Renal cortical epithelial cell (primary cell): Measurements from ENCODE around the gene CCDC86. TPM values are rescaled to one million over a fixed set of nuclear protein-coding genes. Genes with fewer than 3 reads are reported as not detected.
A peak's percentile ranks its signal among the peaks of the same experiment; 100 is the strongest.

ENCODE experiments used
- DNase-seq: peaks from one replicate; pipeline ENCODE4 v3.0.0-alpha.2; 2011; ENCODE audit warnings: low read depth
- total RNA-seq: library from RNA; depleted of rRNA; stranded (reverse); fragments of >200 nt; gene quantifications from 2 replicates; pipeline ENCODE4 v1.2.3, GENCODE V29; 2014

Gene CCDC86
- total RNA-seq, 1 donor from 2014 or later, result 21.2 TPM

- peak; percentile 72 for DNase-seq
Observed at GRCh38 chr11:60831143-60831500, 10.8 kb upstream of the CCDC86 start.

DNA sequence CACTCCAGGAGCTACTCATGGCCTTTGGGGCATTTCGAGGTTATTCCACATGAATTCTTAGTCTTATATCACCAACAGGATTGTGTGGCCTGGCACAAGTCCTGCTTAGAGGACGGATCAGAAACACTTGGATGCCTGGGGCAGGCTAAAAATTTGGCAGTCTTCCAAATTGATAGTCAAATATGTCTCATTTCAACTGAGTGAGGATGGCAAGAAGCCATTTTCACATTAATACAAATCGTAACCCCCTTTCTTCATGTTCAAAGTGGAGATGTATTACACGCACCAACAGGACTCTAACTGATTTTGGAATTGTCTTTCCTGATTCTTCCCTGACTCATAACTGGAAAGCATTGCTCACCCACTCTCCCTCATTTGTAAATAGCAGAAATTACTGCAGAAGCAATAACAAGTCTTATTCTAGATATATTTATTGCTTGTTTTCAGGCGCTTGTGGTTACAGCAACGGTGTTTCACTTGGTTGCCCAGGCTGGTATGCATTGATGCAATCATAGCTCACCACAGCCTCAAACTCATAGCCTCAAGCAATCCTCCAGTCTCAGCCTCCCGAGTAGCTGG lies 10.3 kb upstream of the CCDC86 start:
- DNase-seq, result peak; percentile 85

- DNase-seq, result no peak
Observed at GRCh38 chr11:60834742-60835533, 7.0 kb upstream of the CCDC86 start.

DNA sequence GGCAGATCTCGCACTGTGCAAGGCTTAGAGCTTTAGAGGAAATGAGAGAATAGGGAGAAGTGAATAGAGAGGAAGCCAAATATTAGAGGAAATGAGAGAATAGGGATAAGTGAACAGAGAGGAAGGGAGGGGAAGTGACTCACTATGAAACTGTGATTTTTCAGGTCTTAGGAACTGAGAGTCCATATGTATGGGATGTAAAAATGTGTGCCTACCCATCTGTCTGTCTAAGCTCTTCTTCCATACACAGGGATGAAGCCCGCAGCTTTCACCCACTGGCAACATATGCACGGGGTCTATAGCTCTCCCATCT lies 6.4 kb upstream of the CCDC86 start:
- DNase-seq, result no peak

DNA sequence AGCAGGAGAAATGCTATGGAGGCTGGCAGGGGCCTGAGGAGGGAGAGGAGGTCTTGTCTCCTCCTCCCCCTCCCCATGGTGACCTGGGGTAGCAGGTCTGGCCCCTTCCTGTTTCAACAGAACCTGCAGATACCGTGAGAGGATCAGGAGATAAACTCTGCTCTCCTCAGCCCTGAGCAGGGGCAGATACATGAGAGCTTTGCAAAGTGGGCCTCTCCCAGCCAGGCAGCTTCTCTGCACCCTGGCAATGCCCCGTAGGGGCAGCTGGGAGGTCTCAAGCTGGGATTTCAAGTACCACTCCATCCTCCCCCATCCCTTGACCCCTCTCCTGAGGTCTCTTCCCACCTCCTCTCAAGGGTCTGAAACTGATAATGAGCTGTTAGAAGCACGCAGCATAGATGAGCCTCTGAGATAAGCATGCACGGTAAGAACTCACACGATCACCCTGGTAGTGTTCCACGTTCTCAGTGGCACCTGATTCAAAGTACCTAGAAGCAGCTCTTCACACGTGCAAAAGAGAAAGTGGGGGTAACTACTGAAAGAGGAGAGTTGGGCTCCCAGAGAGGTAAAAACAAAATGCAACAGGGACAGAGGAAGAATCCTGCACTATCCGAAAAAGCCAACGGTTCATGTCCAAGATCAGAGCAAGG lies 4.9 kb upstream of the CCDC86 start:
- no peak for DNase-seq

- no peak for DNase-seq
Observed at GRCh38 chr11:60838132-60838531, 3.8 kb upstream of the CCDC86 start.

DNA sequence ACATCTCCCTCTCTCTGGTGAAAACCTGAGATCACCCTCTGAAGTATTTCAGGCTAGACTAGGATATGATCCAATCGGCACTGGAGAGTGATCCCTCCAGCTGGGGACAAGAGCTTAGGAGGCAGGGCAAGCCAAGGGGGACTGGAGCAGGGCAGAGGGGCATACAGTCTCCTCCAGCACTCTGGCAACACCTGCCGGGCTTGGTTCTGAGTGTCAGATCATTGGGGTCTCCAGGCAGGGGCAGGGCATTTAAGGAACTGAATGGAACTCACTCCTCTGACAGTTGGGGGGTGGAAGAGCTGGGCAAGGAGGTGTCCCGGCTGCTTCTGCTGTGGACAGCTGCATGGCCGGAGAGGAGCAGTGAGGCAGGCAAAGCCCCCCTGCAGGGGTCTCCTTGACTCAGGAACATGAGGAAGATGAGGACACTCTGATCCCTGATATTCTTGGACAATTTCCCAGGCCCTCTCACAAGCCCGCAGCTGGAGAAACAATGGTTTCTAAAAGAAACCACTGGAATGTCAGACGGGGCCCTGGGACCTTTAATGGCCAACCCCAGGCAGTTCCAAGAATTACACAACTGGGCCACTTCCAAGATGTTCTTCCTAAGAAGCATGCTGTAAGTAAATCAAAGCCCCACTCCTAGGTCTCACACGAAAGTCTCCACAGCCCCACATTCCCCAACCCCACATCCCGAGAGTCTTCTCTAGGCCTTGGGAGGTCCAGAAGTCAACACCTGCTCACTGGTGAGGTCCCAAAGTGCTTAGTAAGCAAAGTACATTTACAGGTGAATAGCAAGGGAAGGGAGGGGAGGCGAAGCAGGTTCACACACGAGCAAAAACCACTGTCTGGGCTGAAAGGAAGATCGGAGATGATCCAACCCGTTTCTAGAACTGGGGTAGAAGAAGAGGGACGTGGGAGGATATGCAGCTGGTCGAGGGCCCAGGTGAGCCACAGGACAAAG lies 1.2 kb upstream of the CCDC86 start:
- DNase-seq, result peak; percentile 88

GRCh38 chr11:60842668-60843600 lies 1.0 kb downstream of the CCDC86 start:
- no peak for DNase-seq

DNA sequence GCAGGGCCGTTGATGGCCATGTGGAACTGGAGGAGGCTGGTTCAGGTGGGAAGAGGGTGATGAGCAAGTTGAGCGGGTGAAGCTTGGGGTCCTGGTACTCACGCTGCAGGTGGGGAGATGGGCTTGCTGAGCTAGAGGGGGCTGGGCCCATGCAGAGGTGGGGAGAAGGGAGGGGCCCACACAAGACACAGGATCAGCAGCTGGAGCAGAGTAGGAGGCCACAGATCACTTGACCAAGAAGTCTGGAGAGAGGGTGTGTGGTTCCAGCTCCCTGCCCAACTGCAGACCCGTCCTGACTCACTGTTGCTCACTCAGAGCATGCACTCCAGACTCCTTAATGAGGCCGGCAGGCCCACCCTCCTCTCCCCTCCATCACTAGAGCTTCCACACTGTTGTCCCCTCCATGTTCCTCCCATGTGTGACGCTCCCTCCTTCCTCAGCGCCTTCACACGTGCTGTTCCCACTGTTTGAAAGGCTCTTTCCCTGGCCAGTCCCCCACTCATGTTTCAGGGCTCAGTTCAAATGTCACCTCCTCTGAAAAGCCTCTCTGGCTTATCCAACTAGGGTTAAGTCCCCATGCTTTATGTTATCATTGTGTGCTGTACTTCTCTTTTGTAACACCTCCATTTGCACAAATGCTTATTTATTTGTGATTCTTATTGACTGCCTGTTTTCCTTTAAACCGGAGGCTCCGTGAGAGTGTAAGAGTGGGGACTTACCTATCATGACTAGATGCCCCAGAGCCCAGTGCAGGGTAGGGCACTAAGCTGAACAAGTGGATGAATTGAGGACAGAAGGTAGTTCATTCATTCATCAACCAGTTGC lies 2.3 kb downstream of the CCDC86 start:
- DNase-seq, result peak; percentile 44

GRCh38 chr11:60844870-60845221 lies 2.9 kb downstream of the CCDC86 start:
- DNase-seq, result no peak

DNA sequence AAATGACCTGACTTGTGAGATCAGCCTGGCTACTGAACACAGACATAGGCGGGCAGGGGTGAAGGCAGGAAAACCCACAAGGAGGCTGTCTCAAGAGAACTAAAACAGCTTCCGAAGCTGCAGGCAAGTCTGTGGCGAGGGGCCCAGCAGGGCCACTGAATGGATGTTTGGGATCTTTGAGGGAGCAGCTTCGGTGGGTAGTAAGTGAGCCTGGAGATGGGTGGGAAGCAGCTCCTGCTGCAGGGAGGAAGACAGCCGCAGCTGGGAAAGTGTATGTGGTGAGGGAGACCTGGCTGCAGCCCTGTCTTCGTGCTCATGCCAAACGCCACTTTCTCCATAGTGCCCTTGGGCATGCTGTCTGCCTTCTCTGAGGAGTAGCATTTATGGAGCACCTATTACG lies 3.4 kb downstream of the CCDC86 start:
- DNase-seq, result no peak

- no peak for DNase-seq
Observed at GRCh38 chr11:60847281-60847680, 5.4 kb downstream of the CCDC86 start.

DNA sequence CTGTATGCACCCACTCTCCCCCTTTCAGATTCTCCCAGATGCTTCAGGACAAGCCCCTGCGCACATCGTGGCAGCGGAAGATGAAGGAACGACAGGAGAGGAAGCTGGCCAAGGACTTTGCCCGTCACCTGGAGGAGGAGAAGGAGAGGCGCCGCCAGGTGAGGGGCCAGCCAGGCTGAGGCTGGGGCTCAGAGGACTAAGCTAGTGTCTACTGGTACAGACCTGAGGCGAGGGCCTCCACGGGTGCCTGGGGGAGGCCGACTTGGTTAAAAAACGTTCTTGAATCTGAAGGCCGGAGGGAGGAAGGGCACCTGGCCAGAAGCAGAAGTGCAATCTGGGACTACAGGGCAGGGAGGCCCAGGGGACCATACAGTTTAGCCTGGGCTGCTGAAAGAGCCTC lies 6.0 kb downstream of the CCDC86 start:
- no peak for DNase-seq

DNA sequence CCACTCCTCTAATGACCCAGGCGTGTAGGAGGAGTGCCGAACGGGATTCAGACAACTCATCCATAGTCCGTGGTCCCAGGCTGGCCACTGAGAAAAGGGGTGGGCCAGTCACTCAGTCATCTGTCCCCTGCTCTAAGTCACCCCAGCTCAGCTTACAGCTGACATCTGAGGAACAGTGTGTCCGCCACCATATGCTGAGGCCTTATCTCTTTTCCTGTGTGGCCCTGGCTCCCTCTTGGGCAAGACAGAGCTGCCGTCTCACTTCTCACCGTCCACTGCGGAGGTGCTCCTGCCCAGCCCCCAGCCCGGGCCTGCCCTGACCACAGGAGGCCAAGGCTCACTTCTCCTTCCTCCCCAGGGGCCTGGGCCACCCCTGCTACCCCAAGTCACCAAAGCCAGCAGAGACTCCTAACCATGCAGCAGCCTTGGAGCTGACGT lies 6.8 kb downstream of the CCDC86 start:
- DNase-seq, result no peak

DNA sequence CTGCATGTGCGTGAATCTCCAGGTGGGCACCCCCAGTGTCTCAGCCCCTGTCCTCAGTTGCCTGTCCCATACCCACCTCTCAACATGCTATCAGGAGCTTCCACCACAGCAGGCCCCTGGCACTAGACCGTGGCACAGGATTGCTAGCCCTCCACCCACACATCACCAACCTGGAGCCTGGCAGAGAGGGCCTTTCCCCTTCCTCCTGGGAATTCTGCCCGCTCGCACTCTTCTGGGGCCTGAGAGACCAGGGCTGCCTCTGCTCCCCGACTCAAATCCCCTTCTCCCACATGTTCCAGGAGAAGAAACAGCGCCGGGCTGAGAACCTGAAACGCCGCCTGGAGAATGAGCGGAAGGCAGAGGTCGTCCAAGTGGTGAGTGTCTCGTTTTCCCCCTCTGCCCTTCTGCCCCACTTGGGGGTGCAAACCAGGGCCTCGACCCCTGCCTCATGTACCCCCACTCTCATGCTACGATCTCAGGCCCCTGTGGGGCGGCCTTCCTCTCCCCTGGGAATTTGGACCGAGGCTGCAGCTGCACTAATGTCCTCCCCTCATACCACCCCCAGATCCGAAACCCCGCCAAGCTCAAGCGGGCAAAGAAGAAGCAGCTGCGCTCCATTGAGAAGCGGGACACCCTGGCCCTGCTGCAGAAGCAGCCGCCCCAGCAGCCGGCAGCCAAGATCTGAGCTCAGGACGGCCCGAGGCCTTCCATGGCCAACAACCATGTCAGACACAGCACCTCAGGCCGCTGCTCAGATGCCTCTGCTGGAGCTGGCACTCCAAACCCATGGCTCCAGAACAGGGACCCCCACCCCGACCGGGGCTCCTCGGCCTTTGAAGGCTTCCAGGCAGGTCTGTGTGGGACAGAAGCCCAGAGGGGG lies 8.0 kb downstream of the CCDC86 start:
- no peak for DNase-seq

DNA sequence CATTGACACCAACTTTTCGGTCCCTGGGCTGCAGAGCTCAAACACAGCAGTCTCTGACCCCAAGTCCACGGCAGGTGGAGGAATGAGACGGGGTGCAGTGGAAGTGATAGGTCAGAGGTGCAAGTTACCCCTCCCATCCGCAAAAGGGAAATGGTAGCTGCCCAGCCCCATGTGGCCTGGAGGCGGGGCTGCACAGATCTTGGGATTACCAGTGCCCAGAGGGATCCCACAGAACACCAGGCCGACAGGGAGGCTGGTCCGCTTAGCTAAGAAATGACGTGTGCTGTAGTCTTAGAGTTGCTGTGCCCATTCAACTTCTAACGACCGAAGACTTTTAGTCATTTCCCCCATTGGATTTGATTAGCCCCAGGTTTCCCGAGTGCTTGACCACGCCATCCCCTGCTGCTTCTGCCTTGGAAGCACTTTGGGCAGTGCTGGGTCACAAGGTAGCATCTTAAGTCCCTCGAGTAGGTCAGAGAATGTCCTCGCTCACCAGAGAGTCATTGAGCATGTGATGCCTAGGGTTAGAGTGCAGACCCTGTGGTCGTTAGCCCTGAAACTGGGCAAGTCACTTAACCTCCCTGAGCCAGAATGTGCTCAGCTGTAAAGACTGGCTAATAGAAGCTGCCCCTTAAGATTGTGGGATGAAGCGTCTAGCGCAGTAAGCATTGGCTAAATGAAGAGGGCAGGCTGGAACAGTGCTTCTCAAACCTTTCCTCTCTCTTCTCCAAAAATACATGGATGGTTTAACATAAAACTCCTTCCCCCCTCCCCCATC lies 9.6 kb downstream of the CCDC86 start:
- no peak for DNase-seq

DNA sequence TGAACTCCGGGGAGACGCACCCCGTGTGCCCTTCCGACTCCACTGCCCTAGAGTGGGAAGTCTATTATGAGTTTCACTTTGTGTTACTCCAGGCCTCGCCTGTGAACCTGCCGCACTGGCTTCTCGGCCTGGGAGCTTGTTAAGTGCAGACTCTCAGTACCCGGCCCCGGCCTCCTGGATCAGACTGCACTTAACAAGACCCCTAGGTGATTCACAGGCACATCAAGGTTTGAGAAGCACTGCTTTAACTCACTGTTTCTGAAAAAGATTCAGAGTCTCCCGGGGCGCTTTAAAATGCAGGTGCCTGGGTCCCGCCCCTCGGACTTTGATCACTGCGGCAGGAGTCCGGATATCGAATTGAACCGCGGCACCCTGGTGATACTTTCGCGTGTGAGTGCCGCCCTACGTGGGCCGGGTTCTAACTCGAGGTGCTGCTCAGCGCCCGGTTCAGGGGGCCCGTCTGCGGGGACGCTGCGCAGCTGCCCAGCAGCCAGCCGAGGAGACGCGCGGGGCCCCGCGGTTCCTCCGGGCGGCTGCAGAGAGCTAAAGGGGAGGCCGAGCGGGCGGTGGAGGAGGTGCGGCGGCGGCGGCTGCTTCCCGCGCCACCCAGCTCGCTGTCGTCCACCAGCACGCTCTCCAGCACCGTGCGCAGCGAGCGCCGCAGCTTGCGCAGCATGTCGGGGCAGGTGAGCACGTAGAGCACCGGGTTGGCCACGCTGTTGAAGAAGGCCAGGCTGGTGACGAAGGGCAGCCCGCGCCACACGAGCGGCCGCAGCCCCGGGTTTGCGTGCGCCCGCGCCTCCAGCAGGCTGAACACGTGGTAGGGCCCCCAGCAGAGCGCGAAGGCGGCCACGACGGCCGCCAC lies 10.4 kb downstream of the CCDC86 start:
- no peak for DNase-seq
